Right kidney (tissue), 1 donor: ENCODE data around the gene KNCN.

Experiments
- DNase-seq: peaks from one replicate; pipeline ENCODE4 v3.0.0-alpha.2; 2016

Gene KNCN

GRCh38 chr1:46568461-46568891 is 17.0 kb upstream of the KNCN start:
- no peak for DNase-seq

- no peak for DNase-seq
Measured at GRCh38 chr1:46563341-46563740, 11.9 kb upstream of the KNCN start.

GRCh38 chr1:46562498-46562897 is 11.1 kb upstream of the KNCN start:
- DNase-seq = no peak

- no peak for DNase-seq
Measured at GRCh38 chr1:46558966-46559365, 7.5 kb upstream of the KNCN start.

- no peak for DNase-seq
Measured at GRCh38 chr1:46558141-46558963, 6.9 kb upstream of the KNCN start.

- no peak for DNase-seq
Measured at GRCh38 chr1:46557403-46557802, 6.0 kb upstream of the KNCN start.

GRCh38 chr1:46556822-46557221 is 5.4 kb upstream of the KNCN start:
- DNase-seq = no peak

GRCh38 chr1:46555826-46556619 is 4.6 kb upstream of the KNCN start:
- DNase-seq = no peak

GRCh38 chr1:46554597-46555381 is 3.3 kb upstream of the KNCN start:
- DNase-seq = no peak

- DNase-seq = no peak
Measured at GRCh38 chr1:46554236-46554596, 2.8 kb upstream of the KNCN start.

GRCh38 chr1:46553506-46553905 is 2.1 kb upstream of the KNCN start:
- no peak for DNase-seq

GRCh38 chr1:46552357-46553237 is 1.1 kb upstream of the KNCN start:
- no peak for DNase-seq

GRCh38 chr1:46550751-46551231 is 656 bp downstream of the KNCN start:
- no peak for DNase-seq

GRCh38 chr1:46549697-46550681 is 1.5 kb downstream of the KNCN start:
- no peak for DNase-seq

GRCh38 chr1:46547481-46548383 is 3.7 kb downstream of the KNCN start:
- no peak for DNase-seq

- no peak for DNase-seq
Measured at GRCh38 chr1:46546210-46546609, 5.2 kb downstream of the KNCN start.

- no peak for DNase-seq
Measured at GRCh38 chr1:46545784-46546183, 5.7 kb downstream of the KNCN start.

- DNase-seq = no peak
Measured at GRCh38 chr1:46544561-46545240, 6.7 kb downstream of the KNCN start.
